GM12878 (cell line): Measurements from ENCODE around the gene PKD2.

Experiments used
- CTCF ChIP-seq, 3 experiments: IDR thresholded peaks in 2 of 3; conservative IDR thresholded peaks in 1 of 3; 2 replicates each; pipeline ENCODE4 v1.5.1; 2011; ENCODE audit warnings: low read depth in 3 of 3, low read length in 3 of 3, mild to moderate bottlenecking in 3 of 3, control low read depth in 2 of 3, moderate library complexity in 2 of 3, inconsistent platforms in 1 of 3, mixed read lengths in 1 of 3; ENCODE audit not compliant: control insufficient read depth in 2 of 3, insufficient read depth in 1 of 3; ENCODE audit errors: extremely low read depth in 1 of 3
- EZH2 ChIP-seq: IDR thresholded peaks from 2 replicates; pipeline ENCODE4 v1.6.1; 2012; ENCODE audit warnings: low read depth, mild to moderate bottlenecking, control low read depth, inconsistent platforms, low read length, borderline replicate concordance; ENCODE audit not compliant: control insufficient read depth
- HDGF ChIP-seq: fragments of 450-650 bp; IDR thresholded peaks from 2 replicates; pipeline ENCODE4 v1.6.1; 2016; ENCODE audit warnings: antibody characterized with exemption
- KAT2A ChIP-seq: conservative IDR thresholded peaks from 2 replicates; pipeline ENCODE4 v1.6.1; 2011; ENCODE audit warnings: low read depth, low read length; ENCODE audit not compliant: control insufficient read depth
- PML ChIP-seq: IDR thresholded peaks from 2 replicates; pipeline ENCODE4 v1.6.1; 2012; ENCODE audit warnings: low read length, inconsistent platforms
- POLR2A ChIP-seq: IDR thresholded peaks from 2 replicates; pipeline ENCODE4 v1.6.1; 2011; ENCODE audit warnings: low read depth, mild to moderate bottlenecking, low read length
- SMARCA5 ChIP-seq: fragments of 450-650 bp; IDR thresholded peaks from 2 replicates; pipeline ENCODE4 v1.6.1; 2017; ENCODE audit warnings: mild to moderate bottlenecking
- SMC3 ChIP-seq: IDR thresholded peaks from 2 replicates; pipeline ENCODE4 v1.6.1; 2011; ENCODE audit warnings: low read length, improper control_type of control experiment, borderline replicate concordance
- SREBF1 ChIP-seq: IDR thresholded peaks from 2 replicates; pipeline ENCODE4 v1.6.1; 2012; ENCODE audit warnings: mild to moderate bottlenecking, low read length
- YY1 ChIP-seq: IDR thresholded peaks from 2 replicates; pipeline ENCODE4 v1.6.1; 2011; ENCODE audit warnings: low read depth, mild to moderate bottlenecking, low read length
- ZNF274 ChIP-seq: IDR thresholded peaks from one replicate; pipeline ENCODE4 v1.8.0; 2011; ENCODE audit not compliant: insufficient read length, insufficient read depth
- TF ChIP-seq, protein P1 (sequence below): fragments of 450-650 bp; IDR thresholded peaks from 2 replicates; pipeline ENCODE4 v1.6.1; 2016; ENCODE audit warnings: mild to moderate bottlenecking

- TF ChIP-seq CTCF (IDR thresholded peaks at IDR 0.05 in 2 of 3, conservative IDR thresholded peaks at IDR 0.05 in 1 of 3; ENCODE audit: control insufficient read depth in 2 of 3, extremely low read depth in 1 of 3, insufficient read depth in 1 of 3, low read depth in 3 of 3, low read length in 3 of 3) (no peak), ZNF274 (no peak), SMARCA5 (no peak), POLR2A (no peak), SREBF1 (no peak), PML (no peak), SMC3 (no peak), HDGF (no peak), KAT2A (no peak), EZH2 (no peak), YY1 (no peak)
- TF ChIP-seq, protein P1, sequence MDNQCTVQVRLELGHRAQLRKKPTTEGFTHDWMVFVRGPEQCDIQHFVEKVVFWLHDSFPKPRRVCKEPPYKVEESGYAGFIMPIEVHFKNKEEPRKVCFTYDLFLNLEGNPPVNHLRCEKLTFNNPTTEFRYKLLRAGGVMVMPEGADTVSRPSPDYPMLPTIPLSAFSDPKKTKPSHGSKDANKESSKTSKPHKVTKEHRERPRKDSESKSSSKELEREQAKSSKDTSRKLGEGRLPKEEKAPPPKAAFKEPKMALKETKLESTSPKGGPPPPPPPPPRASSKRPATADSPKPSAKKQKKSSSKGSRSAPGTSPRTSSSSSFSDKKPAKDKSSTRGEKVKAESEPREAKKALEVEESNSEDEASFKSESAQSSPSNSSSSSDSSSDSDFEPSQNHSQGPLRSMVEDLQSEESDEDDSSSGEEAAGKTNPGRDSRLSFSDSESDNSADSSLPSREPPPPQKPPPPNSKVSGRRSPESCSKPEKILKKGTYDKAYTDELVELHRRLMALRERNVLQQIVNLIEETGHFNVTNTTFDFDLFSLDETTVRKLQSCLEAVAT, result no peak
Observed at GRCh38 chr4:88022289-88022688, 14.9 kb downstream of the PKD2 start.
